Measurements from ENCODE around the gene CACNA2D4. TPM values are rescaled to one million over a fixed set of nuclear protein-coding genes. Genes with fewer than 3 reads are reported as not detected.

The CACNA2D4 gene
- total RNA-seq, 1 donor: 0.27 TPM

- H3K4me3 ChIP-seq (ENCODE audit: low read depth, low read length): peak overlapping the region; percentile 56
- TF ChIP-seq, protein P1, sequence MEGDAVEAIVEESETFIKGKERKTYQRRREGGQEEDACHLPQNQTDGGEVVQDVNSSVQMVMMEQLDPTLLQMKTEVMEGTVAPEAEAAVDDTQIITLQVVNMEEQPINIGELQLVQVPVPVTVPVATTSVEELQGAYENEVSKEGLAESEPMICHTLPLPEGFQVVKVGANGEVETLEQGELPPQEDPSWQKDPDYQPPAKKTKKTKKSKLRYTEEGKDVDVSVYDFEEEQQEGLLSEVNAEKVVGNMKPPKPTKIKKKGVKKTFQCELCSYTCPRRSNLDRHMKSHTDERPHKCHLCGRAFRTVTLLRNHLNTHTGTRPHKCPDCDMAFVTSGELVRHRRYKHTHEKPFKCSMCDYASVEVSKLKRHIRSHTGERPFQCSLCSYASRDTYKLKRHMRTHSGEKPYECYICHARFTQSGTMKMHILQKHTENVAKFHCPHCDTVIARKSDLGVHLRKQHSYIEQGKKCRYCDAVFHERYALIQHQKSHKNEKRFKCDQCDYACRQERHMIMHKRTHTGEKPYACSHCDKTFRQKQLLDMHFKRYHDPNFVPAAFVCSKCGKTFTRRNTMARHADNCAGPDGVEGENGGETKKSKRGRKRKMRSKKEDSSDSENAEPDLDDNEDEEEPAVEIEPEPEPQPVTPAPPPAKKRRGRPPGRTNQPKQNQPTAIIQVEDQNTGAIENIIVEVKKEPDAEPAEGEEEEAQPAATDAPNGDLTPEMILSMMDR (IDR thresholded peaks at IDR 0.05; ENCODE audit: insufficient read depth, low read length): no peak
- no peak for DNase-seq (ENCODE audit: low read depth)
These were observed 121.2 kb downstream of the CACNA2D4 start for GRCh38 chr12:1797011-1797901.

DNA sequence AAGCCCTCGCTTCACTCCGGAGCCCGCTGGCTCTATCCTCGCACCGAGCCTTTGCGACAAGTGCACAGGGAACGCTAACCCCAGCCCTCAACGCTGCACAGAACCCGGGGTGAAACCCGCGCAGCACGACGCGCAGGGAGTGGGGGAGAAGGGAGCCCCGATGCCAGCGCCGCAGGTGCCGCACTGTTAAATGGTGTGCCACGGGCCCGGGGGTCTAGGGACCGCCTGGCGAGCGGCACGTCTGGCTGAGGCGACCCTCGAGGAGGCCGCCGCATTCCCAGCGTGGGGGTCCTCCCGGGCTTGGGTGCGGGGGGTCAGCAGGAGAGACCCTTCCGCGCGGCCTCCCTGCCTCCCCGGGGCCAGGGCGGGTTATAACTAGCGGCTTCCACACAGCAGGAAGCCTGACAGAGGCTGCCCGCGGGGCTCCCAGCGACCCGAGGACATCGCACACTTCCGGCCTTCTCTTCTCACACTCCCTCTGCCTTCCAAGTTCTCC, 121.9 kb downstream of the CACNA2D4 start:
- DNase-seq (ENCODE audit: low read depth): no peak

GRCh38 chr12:1795785-1796514, 122.5 kb downstream of the CACNA2D4 start:
- TF ChIP-seq, protein P1 (IDR thresholded peaks at IDR 0.05; ENCODE audit: insufficient read depth, low read length): peak; percentile 64
- H3K4me3 ChIP-seq (ENCODE audit: low read depth, low read length): peak overlapping the region; percentile 56
- peak; percentile 86 for DNase-seq (ENCODE audit: low read depth)

More for the DNA sequence above, 121.9 kb downstream of the CACNA2D4 start:
- TF ChIP-seq, protein P1 (IDR thresholded peaks at IDR 0.05; ENCODE audit: insufficient read depth, low read length): no peak
- peak overlapping the region; percentile 56 for H3K4me3 ChIP-seq (ENCODE audit: low read depth, low read length)

GRCh38 chr12:1795221-1795784, 123.1 kb downstream of the CACNA2D4 start:
- no peak overlapping the region for H3K4me3 ChIP-seq (ENCODE audit: low read depth, low read length)
- TF ChIP-seq, protein P1 (IDR thresholded peaks at IDR 0.05; ENCODE audit: insufficient read depth, low read length): no peak
- DNase-seq (ENCODE audit: low read depth): no peak

DNA sequence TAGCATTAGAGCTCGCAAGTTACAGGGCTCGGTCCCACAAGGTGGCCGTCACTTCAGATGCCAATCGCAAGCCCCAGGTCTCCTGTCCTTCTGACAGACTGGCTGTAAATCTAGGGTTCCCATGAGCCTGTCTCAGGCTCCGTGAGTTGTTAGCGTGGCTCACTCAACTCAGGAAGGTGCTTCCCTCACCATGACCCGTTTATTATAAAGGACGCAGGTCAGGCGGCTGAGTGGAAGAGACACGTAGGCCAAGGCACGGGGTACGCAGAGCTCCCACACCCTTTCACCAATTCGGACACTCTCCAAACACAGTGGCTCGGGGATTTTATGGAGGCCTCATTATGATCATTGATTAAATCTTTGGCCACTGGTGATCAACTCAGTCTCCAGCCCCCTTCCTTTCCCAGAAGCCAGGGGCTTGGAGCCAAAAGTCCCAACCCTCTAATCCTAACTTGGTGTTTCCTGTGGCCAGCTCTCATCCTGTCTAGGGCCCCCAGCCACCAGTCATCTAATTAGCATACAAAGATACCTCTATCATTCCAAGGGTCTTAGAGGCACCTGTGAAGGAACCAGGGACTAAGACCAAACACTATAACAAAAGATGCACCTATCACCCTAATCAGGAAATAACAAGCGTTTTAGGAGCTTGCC, 123.9 kb downstream of the CACNA2D4 start:
- TF ChIP-seq, protein P1 (IDR thresholded peaks at IDR 0.05; ENCODE audit: insufficient read depth, low read length): no peak

More for the DNA sequence above, 123.9 kb downstream of the CACNA2D4 start:
- no peak overlapping the region for H3K4me3 ChIP-seq (ENCODE audit: low read depth, low read length)
- no peak for DNase-seq (ENCODE audit: low read depth)
